Thoracic aorta endothelial cell (primary cell): Measurements from ENCODE around the gene PRRG2. TPM values are rescaled to one million over a fixed set of nuclear protein-coding genes. Genes with fewer than 3 reads are reported as not detected.

Source experiments
- small RNA-seq: library from RNA; depleted of rRNA; stranded (forward); fragments of <200 nt; gene quantifications from one replicate; pipeline ENCODE3, GENCODE V24; 2012
- total RNA-seq: library from RNA; depleted of rRNA; stranded (reverse); fragments of >200 nt; gene quantifications from 2 replicates; pipeline ENCODE4 v1.2.3, GENCODE V29; 2012

PRRG2 gene
- 1.9 and 3.1 TPM in 2 replicates for total RNA-seq

GRCh38 chr19:49581007-49581508 is at the start of gene PRRG2:
Gene PRRG2, plus strand, starts transcription at chr19:49581316. Its CDS starts 1,904 bp downstream, at chr19:49583220.

GRCh38 chr19:49580264-49581006 is 681 bp upstream of the PRRG2 start, which contains the start of gene NOSIP:
Gene NOSIP, minus strand, starts transcription at chr19:49580556. Its CDS starts 19,865 bp downstream, at chr19:49560691.

DNA sequence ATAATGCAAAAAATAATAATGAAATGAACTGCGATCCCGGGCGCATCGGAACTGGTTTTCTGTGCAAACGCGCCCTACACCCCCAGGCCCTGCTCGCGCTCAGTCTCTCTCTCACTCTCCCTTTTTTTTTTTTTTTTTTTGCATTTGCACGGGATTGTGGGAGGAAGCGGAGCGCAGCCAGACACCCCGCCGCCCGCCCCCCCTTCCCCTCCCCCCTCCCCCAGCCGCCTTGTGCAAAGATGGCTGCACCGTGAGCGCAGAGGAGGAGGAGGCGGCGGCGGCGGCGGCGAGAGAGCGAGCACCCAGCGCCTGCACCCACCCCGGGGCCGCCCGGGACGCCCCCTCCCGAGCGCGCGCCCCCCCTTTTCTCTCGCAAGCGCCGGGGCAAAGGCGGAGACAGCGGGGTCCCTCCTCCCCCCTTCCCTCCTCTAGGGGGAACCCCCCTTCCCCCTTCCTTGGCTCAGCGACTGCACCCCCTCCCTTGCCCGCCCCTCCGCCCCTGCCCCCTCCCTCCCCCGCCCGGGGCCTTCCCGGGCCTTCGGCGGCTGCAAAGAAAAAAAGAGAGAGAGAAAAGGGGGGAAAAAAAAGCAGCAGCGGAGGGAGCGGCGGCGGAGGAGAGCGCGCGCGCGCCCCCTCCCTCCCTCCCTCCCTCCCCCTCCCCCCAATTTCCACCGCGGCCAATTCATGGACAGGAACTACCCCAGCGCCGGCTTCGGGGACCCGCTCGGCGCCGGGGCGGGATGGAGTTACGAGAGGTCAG is 10.0 kb downstream of the PRRG2 start, which contains the start of gene PRR12:
Gene PRR12 (plus strand): TSS at position 212 of the 760 bp plus-strand sequence. CDS start 473 bp downstream, at position 685.

DNA sequence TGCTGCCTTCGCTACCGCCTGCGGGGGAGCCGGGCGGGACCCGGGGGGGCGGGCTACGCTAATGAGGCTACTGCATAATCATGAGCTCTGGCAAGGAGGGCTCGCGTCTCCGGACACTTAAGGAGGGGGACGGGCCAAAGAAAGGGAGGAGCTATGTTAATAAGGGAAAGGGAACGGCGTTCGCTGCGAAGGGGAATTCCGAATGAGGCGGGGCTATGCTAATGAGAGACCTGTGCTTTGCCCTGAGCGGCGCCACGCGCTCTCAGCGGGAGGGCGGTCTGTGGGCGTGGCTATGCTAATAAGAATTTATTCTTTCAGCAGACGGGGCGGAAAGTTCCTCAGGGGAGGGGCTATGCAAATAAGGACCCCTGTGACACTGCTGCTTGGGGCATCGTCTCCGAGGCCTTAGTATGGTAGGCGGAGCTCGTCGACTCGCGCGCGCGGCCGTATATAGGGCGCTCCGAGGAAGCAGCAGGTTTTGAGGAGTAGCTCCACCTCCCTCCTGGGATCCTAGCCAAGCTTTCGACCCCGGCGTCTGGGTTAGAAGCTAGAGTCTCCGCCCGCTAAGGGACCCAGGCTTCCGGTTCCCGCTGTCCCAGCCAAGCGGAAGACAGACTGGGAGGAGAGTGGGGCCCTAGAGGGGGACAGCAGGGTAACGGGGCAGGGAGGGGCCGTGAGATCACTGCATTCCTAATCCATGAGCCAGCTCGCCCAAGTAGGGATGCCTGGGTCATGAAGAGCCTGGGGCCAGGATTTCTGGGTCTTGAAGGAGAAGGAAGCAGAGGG is 59.2 kb downstream of the PRRG2 start, which contains the start of gene RRAS:
Gene RRAS (minus strand): TSS at position 31 of the 786 bp plus-strand sequence. CDS start 45 bp downstream, outside the sequence.

Small RNAs within 50 kb of the gene (small RNA-seq; reads per million reads assigned to genes)
- not detected for gene RF00019

Other genes with a start within 250 kb of the PRRG2 start
- gene CD37, start 245.9 kb upstream of the PRRG2 start, total RNA-seq = not detected in 2 replicates
- gene TEAD2, start 218.9 kb upstream of the PRRG2 start, total RNA-seq = 59.0 and 74.2 TPM in 2 replicates
- not detected in 2 replicates for gene DKKL1, start 217.4 kb upstream of the PRRG2 start, total RNA-seq
- gene KASH5, start 193.1 kb upstream of the PRRG2 start, total RNA-seq = not detected in 2 replicates
- not detected in 2 replicates for gene PTH2, start 157.9 kb upstream of the PRRG2 start, total RNA-seq
- not detected in 2 replicates for gene GFY, start 155.9 kb upstream of the PRRG2 start, total RNA-seq
- under 0.01 TPM in 1 of 2 replicates, not detected in the other for gene SLC17A7, start 139.8 kb upstream of the PRRG2 start, total RNA-seq
- 51.5 and 111 TPM in 2 replicates for gene PIH1D1, start 129.5 kb upstream of the PRRG2 start, total RNA-seq
- 28.9 and 34.8 TPM in 2 replicates for gene ALDH16A1, start 128.1 kb upstream of the PRRG2 start, total RNA-seq
- 2.4 and 3.1 TPM in 2 replicates for gene FLT3LG, start 107.1 kb upstream of the PRRG2 start, total RNA-seq
- 1,873 and 2,063 TPM in 2 replicates for gene RPL13A, start 93.7 kb upstream of the PRRG2 start, total RNA-seq
- gene RPS11, start 84.9 kb upstream of the PRRG2 start, total RNA-seq = 2,409 and 3,161 TPM in 2 replicates
- gene FCGRT, start 68.7 kb upstream of the PRRG2 start, total RNA-seq = 44.5 and 54.9 TPM in 2 replicates
- 119 and 136 TPM in 2 replicates for gene RCN3, start 53.3 kb upstream of the PRRG2 start, total RNA-seq
- 69.1 and 78.6 TPM in 2 replicates for gene NOSIP, start 760 bp upstream of the PRRG2 start, total RNA-seq
- gene PRR12, start 9.9 kb downstream of the PRRG2 start, total RNA-seq = 5.7 and 6.7 TPM in 2 replicates
- 32.8 and 34.7 TPM in 2 replicates for gene RRAS, start 58.8 kb downstream of the PRRG2 start, total RNA-seq
- gene SCAF1, start 60.9 kb downstream of the PRRG2 start, total RNA-seq = 24.9 and 26.7 TPM in 2 replicates
- gene IRF3, start 84.5 kb downstream of the PRRG2 start, total RNA-seq = 41.1 and 41.2 TPM in 2 replicates
- gene BCL2L12, start 84.6 kb downstream of the PRRG2 start, total RNA-seq = 11.2 and 14.4 TPM in 2 replicates
- gene PRMT1, start 96.0 kb downstream of the PRRG2 start, total RNA-seq = 221 and 270 TPM in 2 replicates
- 0.72 and 0.80 TPM in 2 replicates for gene ADM5, start 108.3 kb downstream of the PRRG2 start, total RNA-seq
- gene CPT1C, start 109.8 kb downstream of the PRRG2 start, total RNA-seq = 7.5 and 13.3 TPM in 2 replicates
- not detected in 2 replicates for gene TSKS, start 182.0 kb downstream of the PRRG2 start, total RNA-seq
- gene AP2A1, start 185.7 kb downstream of the PRRG2 start, total RNA-seq = 81.3 and 98.0 TPM in 2 replicates
- gene FUZ, start 232.0 kb downstream of the PRRG2 start, total RNA-seq = 11.4 and 12.2 TPM in 2 replicates
- 26.1 and 29.3 TPM in 2 replicates for gene MED25, start 237.0 kb downstream of the PRRG2 start, total RNA-seq